Measurements from ENCODE around the gene PPP2CA.
"Not testable (repeated sequence)": the region's sequence is repeated elsewhere in the genome, so short reads cannot be mapped to it uniquely, and the experiment has no call there.

Gene PPP2CA

GRCh38 chr5:134245692-134246091 is 19.8 kb upstream of the PPP2CA start:
- no peak for DNase-seq (ENCODE audit: low read depth in 2 of 2)

GRCh38 chr5:134245101-134245604 is 19.3 kb upstream of the PPP2CA start:
- no peak for DNase-seq (ENCODE audit: low read depth in 2 of 2)

- DNase-seq (ENCODE audit: low read depth in 2 of 2) = no peak
These were observed 16.3 kb upstream of the PPP2CA start for GRCh38 chr5:134242146-134242545.

GRCh38 chr5:134240421-134240962 is 14.6 kb upstream of the PPP2CA start:
- no peak for DNase-seq (ENCODE audit: low read depth in 2 of 2)

- no peak for DNase-seq (ENCODE audit: low read depth in 2 of 2)
These were observed 10.9 kb upstream of the PPP2CA start for GRCh38 chr5:134236820-134237219.

- DNase-seq (ENCODE audit: low read depth in 2 of 2) = no peak
These were observed 10.4 kb upstream of the PPP2CA start for GRCh38 chr5:134236318-134236717.

GRCh38 chr5:134228624-134229023 is 2.8 kb upstream of the PPP2CA start:
- DNase-seq (ENCODE audit: low read depth in 2 of 2) = no peak

GRCh38 chr5:134227776-134228175 is 1.9 kb upstream of the PPP2CA start:
- DNase-seq (ENCODE audit: low read depth in 2 of 2) = no peak

GRCh38 chr5:134227259-134227658 is 1.4 kb upstream of the PPP2CA start:
- no peak for DNase-seq (ENCODE audit: low read depth in 2 of 2)

GRCh38 chr5:134226441-134227192 is 744 bp upstream of the PPP2CA start:
- DNase-seq (ENCODE audit: low read depth in 2 of 2) = peak in 1 of 2 donors; percentile 3

- DNase-seq (ENCODE audit: low read depth in 2 of 2) = peak; percentile 53 to 60
These were observed 739 bp downstream of the PPP2CA start for GRCh38 chr5:134224888-134225779.

GRCh38 chr5:134223406-134224248 is 2.2 kb downstream of the PPP2CA start:
- no peak for DNase-seq (ENCODE audit: low read depth in 2 of 2)

GRCh38 chr5:134221690-134222089 is 4.2 kb downstream of the PPP2CA start:
- not testable (repeated sequence) for DNase-seq (ENCODE audit: low read depth in 2 of 2)

- DNase-seq (ENCODE audit: low read depth in 2 of 2) = no peak
These were observed 10.1 kb downstream of the PPP2CA start for GRCh38 chr5:134215757-134216156.

GRCh38 chr5:134211263-134212031 is 14.4 kb downstream of the PPP2CA start:
- DNase-seq (ENCODE audit: low read depth in 2 of 2) = not testable (repeated sequence)

GRCh38 chr5:134209477-134210245 is 16.2 kb downstream of the PPP2CA start:
- DNase-seq (ENCODE audit: low read depth in 2 of 2) = no peak

GRCh38 chr5:134207696-134208095 is 18.2 kb downstream of the PPP2CA start:
- no peak for DNase-seq (ENCODE audit: low read depth in 2 of 2)

- no peak for DNase-seq (ENCODE audit: low read depth in 2 of 2)
These were observed 19.2 kb downstream of the PPP2CA start for GRCh38 chr5:134206627-134207160.

GRCh38 chr5:134204575-134204974 is 21.3 kb downstream of the PPP2CA start:
- no peak for DNase-seq (ENCODE audit: low read depth in 2 of 2)

- no peak for DNase-seq (ENCODE audit: low read depth in 2 of 2)
These were observed 22.2 kb downstream of the PPP2CA start for GRCh38 chr5:134203630-134204029.

All from stimulated activated CD8-positive, alpha-beta memory T cell treated with anti-CD3 and anti-CD28 coated beads, Interleukin-15, amount 100 ng/mL, for 48 hours (primary cell).